Osteoblast (primary cell): Measurements from ENCODE around the gene PIK3CB. TPM values are rescaled to one million over a fixed set of nuclear protein-coding genes. Genes with fewer than 3 reads are reported as not detected.

ENCODE experiments used
- DNase-seq: peaks from one replicate; pipeline ENCODE4 v3.0.0; 2011; ENCODE audit warnings: low spot score, mixed read lengths; ENCODE audit not compliant: insufficient read length; ENCODE audit errors: missing footprints
- H2AFZ ChIP-seq: 2 replicates; pipeline ENCODE4 v1.6.0; 2011; ENCODE audit warnings: mild to moderate bottlenecking, low read length
- H3K27ac ChIP-seq: 2 replicates; pipeline ENCODE4 v1.5.1; 2011; ENCODE audit warnings: mild to moderate bottlenecking, low read depth, low read length, moderate library complexity
- H3K27me3 ChIP-seq: 2 replicates; pipeline ENCODE4 v1.6.0; 2012; ENCODE audit warnings: mild to moderate bottlenecking, control low read depth, inconsistent platforms, low read length, moderate library complexity; ENCODE audit not compliant: insufficient read depth
- H3K36me3 ChIP-seq: 2 replicates; pipeline ENCODE4 v1.5.1; 2011; ENCODE audit warnings: mild to moderate bottlenecking, low read length, control low read depth, moderate library complexity; ENCODE audit not compliant: insufficient read depth
- H3K4me1 ChIP-seq: 2 replicates; pipeline ENCODE4 v1.5.1; 2011; ENCODE audit warnings: mild to moderate bottlenecking, low read length, control low read depth, moderate library complexity; ENCODE audit not compliant: insufficient read depth
- H3K4me2 ChIP-seq: 2 replicates; pipeline ENCODE4 v1.6.0; 2011; ENCODE audit warnings: mild to moderate bottlenecking, low read length; ENCODE audit not compliant: insufficient read depth
- H3K4me3 ChIP-seq: fragments of 200-600 bp; sonication (generic); 3 replicates; pipeline ENCODE4 v1.5.1; 2012; ENCODE audit warnings: mild to moderate bottlenecking, low read length, inconsistent platforms; ENCODE audit not compliant: insufficient read depth
- H3K79me2 ChIP-seq: 2 replicates; pipeline ENCODE4 v1.6.0; 2012; ENCODE audit warnings: mild to moderate bottlenecking, low read length, control low read depth, inconsistent platforms; ENCODE audit not compliant: insufficient read depth
- H3K9me3 ChIP-seq: 2 replicates; pipeline ENCODE4 v1.5.1; 2011; ENCODE audit warnings: low read depth, low read length, control low read depth
- H4K20me1 ChIP-seq: 2 replicates; pipeline ENCODE4 v1.6.0; 2012; ENCODE audit warnings: mild to moderate bottlenecking, low read length, control low read depth; ENCODE audit not compliant: insufficient read depth
- CTCF ChIP-seq: IDR thresholded peaks from 2 replicates; pipeline ENCODE4 v1.5.1; 2011; ENCODE audit warnings: mild to moderate bottlenecking, low read depth, low read length, moderate library complexity; ENCODE audit errors: extremely low read depth
- total RNA-seq: library from RNA; depleted of rRNA; stranded (reverse); fragments of >200 nt; gene quantifications from 2 replicates; pipeline ENCODE4 v1.2.3, GENCODE V29; 2012

The PIK3CB gene
- total RNA-seq, 1 donor: 14.5 TPM

- H3K27me3 ChIP-seq: no peaks in the 10 kb centered on the region
- H3K4me3 ChIP-seq: no peak overlapping the region
- no peak for TF ChIP-seq CTCF
- DNase-seq: no peak
- H3K27ac ChIP-seq: no peak overlapping the region
- H3K4me2 ChIP-seq: no peak overlapping the region
- H2AFZ ChIP-seq: no peak overlapping the region
- peaks cover 3% of the 10 kb centered on the region for H4K20me1 ChIP-seq
- peaks cover 5% of the 10 kb centered on the region for H3K4me1 ChIP-seq
- H3K9me3 ChIP-seq: no peaks in the 10 kb centered on the region
- peaks cover 29% of the 10 kb centered on the region for H3K79me2 ChIP-seq
- no peaks in the 10 kb centered on the region for H3K36me3 ChIP-seq
Measured at GRCh38 chr3:138781012-138781470, 53.7 kb downstream of the PIK3CB start.

- Histone ChIP-seq H3K36me3 (no peaks in the 10 kb centered on the region), H3K27me3 (no peaks in the 10 kb centered on the region), H2AFZ (no peak overlapping the region), H3K79me2 (peaks cover 29% of the 10 kb centered on the region), H3K4me1 (peaks cover 25% of the 10 kb centered on the region), H3K27ac (no peak overlapping the region), H3K4me3 (no peak overlapping the region), H4K20me1 (peaks cover 6% of the 10 kb centered on the region), H3K4me2 (no peak overlapping the region), H3K9me3 (no peaks in the 10 kb centered on the region)
- TF ChIP-seq CTCF: no peak
- no peak for DNase-seq
Measured at GRCh38 chr3:138778643-138779042, 56.1 kb downstream of the PIK3CB start.

GRCh38 chr3:138776961-138777360 lies 57.8 kb downstream of the PIK3CB start:
- Histone ChIP-seq H3K36me3 (no peaks in the 10 kb centered on the region), H3K9me3 (no peaks in the 10 kb centered on the region), H3K4me2 (no peak overlapping the region), H3K79me2 (peaks cover 24% of the 10 kb centered on the region), H3K4me1 (peaks cover 25% of the 10 kb centered on the region), H2AFZ (no peak overlapping the region), H3K27me3 (no peaks in the 10 kb centered on the region), H3K27ac (no peak overlapping the region), H3K4me3 (no peak overlapping the region), H4K20me1 (peaks cover 6% of the 10 kb centered on the region)
- no peak for DNase-seq
- no peak for TF ChIP-seq CTCF

GRCh38 chr3:138775254-138775595 lies 59.5 kb downstream of the PIK3CB start:
- peak overlapping the region; percentile 3 for H3K4me3 ChIP-seq
- no peaks in the 10 kb centered on the region for H3K36me3 ChIP-seq
- peak overlapping the region; percentile 89 for H3K27ac ChIP-seq
- H4K20me1 ChIP-seq: peaks cover 6% of the 10 kb centered on the region
- H3K4me2 ChIP-seq: peak overlapping the region; percentile 56
- no peak for TF ChIP-seq CTCF
- H3K4me1 ChIP-seq: peaks cover 25% of the 10 kb centered on the region
- H3K9me3 ChIP-seq: no peaks in the 10 kb centered on the region
- H3K79me2 ChIP-seq: peaks cover 19% of the 10 kb centered on the region
- H2AFZ ChIP-seq: no peak overlapping the region
- no peaks in the 10 kb centered on the region for H3K27me3 ChIP-seq
- no peak for DNase-seq
